GM23248 (cell line): ENCODE results near the gene TMEM63C. TPM values are rescaled to one million over a fixed set of nuclear protein-coding genes. Genes with fewer than 3 reads are reported as not detected.

ENCODE experiments used
- DNase-seq: peaks from one replicate; pipeline ENCODE4 v3.0.0-alpha.2; 2015
- H2AFZ ChIP-seq: fragments of 200-600 bp; sonication (generic); 2 replicates; pipeline ENCODE4 v1.6.1; 2016; ENCODE audit warnings: antibody characterized with exemption
- H3F3A ChIP-seq: fragments of 200-600 bp; sonication (generic); 2 replicates; pipeline ENCODE4 v1.6.1; 2016; ENCODE audit warnings: mild to moderate bottlenecking, antibody characterized with exemption, mixed run types; ENCODE audit not compliant: insufficient read depth
- H3K27ac ChIP-seq: fragments of 200-600 bp; sonication (generic); 2 replicates; pipeline ENCODE4 v1.5.1; 2016; ENCODE audit warnings: mild to moderate bottlenecking
- H3K27me3 ChIP-seq: fragments of 200-600 bp; sonication (generic); replicated peaks from 2 replicates; pipeline ENCODE4 v1.6.1; 2016; ENCODE audit warnings: mild to moderate bottlenecking; ENCODE audit not compliant: insufficient read depth
- H3K36me3 ChIP-seq: fragments of 200-600 bp; sonication (generic); 2 replicates; pipeline ENCODE4 v1.6.1; 2016; ENCODE audit warnings: low read depth, mild to moderate bottlenecking
- H3K4me1 ChIP-seq: fragments of 200-600 bp; sonication (generic); 2 replicates; pipeline ENCODE4 v1.6.1; 2016; ENCODE audit warnings: mild to moderate bottlenecking; ENCODE audit not compliant: insufficient read depth
- H3K4me2 ChIP-seq: fragments of 200-600 bp; sonication (generic); one replicate; pipeline ENCODE4 v1.6.1; 2016; ENCODE audit warnings: mild to moderate bottlenecking; ENCODE audit not compliant: unreplicated experiment
- H3K4me3 ChIP-seq: fragments of 200-600 bp; sonication (generic); 2 replicates; pipeline ENCODE4 v1.5.1; 2016; ENCODE audit warnings: mild to moderate bottlenecking
- H3K79me2 ChIP-seq: fragments of 200-600 bp; sonication (generic); 2 replicates; pipeline ENCODE4 v1.6.1; 2016; ENCODE audit warnings: mild to moderate bottlenecking; ENCODE audit not compliant: insufficient read depth
- H3K9ac ChIP-seq: fragments of 200-600 bp; sonication (generic); 2 replicates; pipeline ENCODE4 v1.6.1; 2016; ENCODE audit warnings: mild to moderate bottlenecking
- H3K9me2 ChIP-seq: fragments of 200-600 bp; sonication (generic); 2 replicates; pipeline ENCODE4 v1.6.1; 2016; ENCODE audit warnings: mixed run types, mild to moderate bottlenecking, moderate library complexity; ENCODE audit not compliant: insufficient read depth
- H3K9me3 ChIP-seq: fragments of 200-600 bp; sonication (generic); one replicate; pipeline ENCODE4 v1.6.1; 2017; ENCODE audit warnings: low read depth
- H4K20me1 ChIP-seq: fragments of 200-600 bp; sonication (generic); 2 replicates; pipeline ENCODE4 v1.6.0; 2016; ENCODE audit not compliant: insufficient read depth
- EZH2 ChIP-seq: fragments of 200-600 bp; sonication (generic); IDR thresholded peaks from 2 replicates; pipeline ENCODE4 v1.6.1; 2018; ENCODE audit warnings: antibody characterized with exemption, mild to moderate bottlenecking; ENCODE audit not compliant: insufficient read depth, poor library complexity, severe bottlenecking
- EZH2phosphoT487 ChIP-seq: fragments of 200-600 bp; sonication (generic); IDR thresholded peaks from 2 replicates; pipeline ENCODE4 v1.6.1; 2018; ENCODE audit warnings: antibody characterized with exemption, moderate library complexity, mild to moderate bottlenecking, low read depth; ENCODE audit not compliant: insufficient read depth
- WGBS, 2 experiments: methylation state at CpG; one replicate each; pipeline ENCODE4 v1.1.6; 2015 to 2017; ENCODE audit warnings: low lambda C conversion rate in 2 of 2, low coverage in 1 of 2; ENCODE audit errors: missing lambda C conversion rate in 2 of 2; 5-methylcytosine and 5-hydroxymethylcytosine counted together
- in situ Hi-C: fragments of 300-500 bp; cut with MboI; formaldehyde crosslinking; loops from 2 replicates; pipeline ENCODE4 v1.15.0; 2020
- polyA plus RNA-seq: library from polyadenylated mRNA; unstranded; fragments of >200 nt; fragmentation: Nextera tagmentation; extraction: Ambion mirVana; gene quantifications from 2 replicates; pipeline ENCODE4 v1.2.1, GENCODE V29; 2016
- total RNA-seq: library from RNA; depleted of rRNA; stranded (reverse); fragments of >200 nt; shearing (Covaris generic); gene quantifications from 2 replicates; pipeline ENCODE4 v1.2.3, GENCODE V29; 2014

TMEM63C gene
- total and polyA plus RNA-seq, 2 experiments from 2014 or later, result not detected

DNA sequence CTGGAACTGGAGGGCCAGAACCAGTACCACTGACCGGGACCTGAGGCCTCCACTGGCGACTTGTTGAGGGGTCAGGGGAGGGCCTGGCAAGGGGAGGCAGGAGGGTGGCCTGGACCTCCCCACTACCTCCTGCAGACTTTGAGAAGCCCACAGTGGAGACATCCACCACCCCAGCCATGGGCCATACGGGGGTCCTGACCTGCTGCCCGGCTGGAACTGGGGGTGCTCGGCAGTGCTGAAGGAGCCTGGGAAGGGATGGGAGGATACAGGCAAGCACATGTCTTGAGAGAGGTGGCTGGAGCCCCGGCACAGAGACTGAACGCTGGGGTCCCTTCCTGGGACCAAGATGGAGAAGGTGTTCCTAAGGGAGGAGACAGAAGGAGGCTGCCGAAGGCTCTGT is 75.1 kb downstream of the TMEM63C start:
- Histone ChIP-seq H3K9ac (no peak overlapping the region), H3K27ac (no peak overlapping the region), H3K4me2 (no peak overlapping the region), H3K4me1 (no peaks in the 10 kb centered on the region), H4K20me1 (no peaks in the 10 kb centered on the region), H2AFZ (no peak overlapping the region), H3K4me3 (no peak overlapping the region), H3K79me2 (no peaks in the 10 kb centered on the region), H3K9me2 (no peaks in the 10 kb centered on the region), H3K36me3 (no peaks in the 10 kb centered on the region), H3K9me3 (no peaks in the 10 kb centered on the region), H3K27me3 (peaks cover 8% of the 10 kb centered on the region), H3F3A (no peaks in the 10 kb centered on the region)
- in situ Hi-C loops, result no loop called here
- no peak for DNase-seq
- WGBS, 2 experiments, result 55 to 62% methylated on average over 8 of the region's 8 CpGs
- TF ChIP-seq EZH2phosphoT487 (no peak), EZH2 (no peak)

DNA sequence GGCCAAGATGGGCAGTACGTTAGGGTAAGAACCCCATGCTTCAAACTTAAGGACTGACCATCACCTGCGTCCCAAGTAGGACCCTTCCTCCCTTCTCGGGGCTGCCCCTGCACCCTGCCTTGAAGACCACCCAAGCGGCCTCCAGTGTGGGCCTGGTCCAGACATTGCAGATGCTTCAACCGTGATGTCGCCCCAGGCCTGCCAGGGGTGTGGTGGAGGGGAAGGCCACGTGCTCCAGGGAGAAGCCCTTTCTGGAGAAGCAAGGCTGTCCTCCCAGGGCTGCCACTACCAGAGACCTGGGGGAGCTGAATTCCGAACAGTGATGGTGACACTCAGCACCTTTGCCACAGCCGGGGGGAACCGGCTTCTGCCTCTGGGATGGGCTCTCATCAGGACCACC is 76.1 kb downstream of the TMEM63C start:
- no peaks in the 10 kb centered on the region for H3K9me3 ChIP-seq
- WGBS, 2 experiments, result 52 to 53% methylated on average over 10 of the region's 10 CpGs
- TF ChIP-seq EZH2 (no peak), EZH2phosphoT487 (no peak)
- H3K4me2 ChIP-seq, result no peak overlapping the region
- no peaks in the 10 kb centered on the region for H3K9me2 ChIP-seq
- H3K9ac ChIP-seq, result no peak overlapping the region
- H3F3A ChIP-seq, result no peaks in the 10 kb centered on the region
- DNase-seq, result no peak
- H3K27me3 ChIP-seq, result peaks cover 14% of the 10 kb centered on the region
- no peak overlapping the region for H3K27ac ChIP-seq
- in situ Hi-C loops, result no loop called here
- no peaks in the 10 kb centered on the region for H4K20me1 ChIP-seq
- no peaks in the 10 kb centered on the region for H3K4me1 ChIP-seq
- H3K4me3 ChIP-seq, result no peak overlapping the region
- H3K79me2 ChIP-seq, result no peaks in the 10 kb centered on the region
- no peak overlapping the region for H2AFZ ChIP-seq
- H3K36me3 ChIP-seq, result no peaks in the 10 kb centered on the region

- H3K27me3 ChIP-seq, result peaks cover 11% of the 10 kb centered on the region; the same call in 1 of the 2 replicates
- H3K27ac ChIP-seq, result no peak overlapping the region
- no peaks in the 10 kb centered on the region for H3F3A ChIP-seq
- no peak overlapping the region for H2AFZ ChIP-seq
- H3K4me2 ChIP-seq, result no peak overlapping the region
- TF ChIP-seq EZH2phosphoT487 (no peak), EZH2 (no peak)
- H3K36me3 ChIP-seq, result no peaks in the 10 kb centered on the region
- no peaks in the 10 kb centered on the region for H3K4me1 ChIP-seq
- no peak for DNase-seq
- H4K20me1 ChIP-seq, result no peaks in the 10 kb centered on the region
- H3K9me3 ChIP-seq, result no peaks in the 10 kb centered on the region
- no peaks in the 10 kb centered on the region for H3K9me2 ChIP-seq
- no peaks in the 10 kb centered on the region for H3K79me2 ChIP-seq
- 25 to 61% methylated on average over 3 to 5 of the region's 5 CpGs for WGBS, 2 experiments
- in situ Hi-C loops, result no loop called here
- H3K9ac ChIP-seq, result no peak overlapping the region
- no peak overlapping the region for H3K4me3 ChIP-seq
Measured at GRCh38 chr14:77258566-77258965, 77.0 kb downstream of the TMEM63C start.

DNA sequence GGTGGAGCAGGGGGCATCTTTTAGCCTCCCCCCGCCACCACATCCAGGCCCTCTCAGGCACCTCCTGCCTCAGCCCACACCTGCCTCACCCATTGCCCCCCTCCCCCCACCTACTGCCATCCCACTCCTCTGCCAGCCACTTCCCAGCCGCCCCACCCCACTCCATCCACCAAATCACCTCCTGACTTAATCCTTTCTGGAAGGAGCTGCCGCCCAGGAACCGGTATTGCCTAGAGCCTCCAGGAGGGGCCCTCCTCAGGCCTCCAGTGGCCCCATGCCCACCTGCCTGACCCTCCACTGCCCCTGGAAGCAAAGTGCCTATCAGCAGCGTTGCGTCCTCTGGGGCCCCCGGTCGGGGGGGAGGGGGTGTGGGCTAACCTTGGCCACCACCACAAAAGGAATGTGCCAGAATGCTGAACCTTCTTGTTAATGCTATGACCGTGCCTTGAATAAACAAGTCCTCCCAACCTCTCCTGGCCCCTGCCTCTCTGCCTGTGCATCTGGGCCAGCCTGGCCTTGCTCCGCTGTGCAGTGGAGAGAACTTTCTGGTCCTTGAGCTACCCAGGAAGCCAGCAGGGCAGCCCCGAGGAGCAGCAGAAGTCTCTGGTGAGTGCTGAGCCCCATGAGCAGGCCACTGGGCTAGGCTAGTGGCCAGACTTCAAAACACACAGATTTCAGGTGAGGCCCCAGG is 77.6 kb downstream of the TMEM63C start:
- no peaks in the 10 kb centered on the region for H3K79me2 ChIP-seq
- H3K4me2 ChIP-seq, result no peak overlapping the region
- 43 to 47% methylated on average over 8 to 11 of the region's 11 CpGs for WGBS, 2 experiments
- H3K27me3 ChIP-seq, result peaks cover 15% of the 10 kb centered on the region; the same call in 1 of the 2 replicates
- no peaks in the 10 kb centered on the region for H3K4me1 ChIP-seq
- in situ Hi-C loops, result no loop called here
- no peaks in the 10 kb centered on the region for H4K20me1 ChIP-seq
- no peaks in the 10 kb centered on the region for H3K9me3 ChIP-seq
- H3K9me2 ChIP-seq, result no peaks in the 10 kb centered on the region
- no peaks in the 10 kb centered on the region for H3K36me3 ChIP-seq
- no peak overlapping the region for H3K9ac ChIP-seq
- no peaks in the 10 kb centered on the region for H3F3A ChIP-seq
- no peak overlapping the region for H3K4me3 ChIP-seq
- no peak for DNase-seq
- no peak overlapping the region for H3K27ac ChIP-seq
- TF ChIP-seq EZH2phosphoT487, result no peak
- no peak overlapping the region for H2AFZ ChIP-seq

DNA sequence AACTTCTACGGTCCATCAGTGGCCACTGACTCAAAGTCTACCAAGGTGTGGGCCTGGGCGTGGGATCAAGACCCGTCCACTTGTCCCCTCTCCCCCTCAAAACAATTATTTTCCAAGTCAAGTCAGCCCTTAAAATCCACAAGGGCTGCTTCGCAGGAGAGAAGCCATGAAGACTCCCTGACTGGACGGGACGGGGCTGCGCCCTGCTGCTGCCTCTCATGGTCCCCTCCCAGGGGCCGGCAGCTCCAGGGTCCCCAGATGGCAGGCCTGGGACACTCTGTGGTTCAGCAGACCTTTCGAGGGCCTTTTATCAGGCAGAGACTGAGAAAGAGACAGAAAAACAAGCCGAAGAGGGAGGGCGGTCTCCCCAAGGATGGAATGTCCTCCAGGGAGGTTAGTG is 78.6 kb downstream of the TMEM63C start:
- no peak overlapping the region for H3K4me2 ChIP-seq
- H3K4me3 ChIP-seq, result no peak overlapping the region
- no peaks in the 10 kb centered on the region for H3K9me2 ChIP-seq
- no peaks in the 10 kb centered on the region for H3K9me3 ChIP-seq
- no peak overlapping the region for H3K27ac ChIP-seq
- no peaks in the 10 kb centered on the region for H3K36me3 ChIP-seq
- peaks cover 15% of the 10 kb centered on the region; the same call in 1 of the 2 replicates for H3K27me3 ChIP-seq
- H3K9ac ChIP-seq, result no peak overlapping the region
- H3K79me2 ChIP-seq, result no peaks in the 10 kb centered on the region
- H2AFZ ChIP-seq, result no peak overlapping the region
- H4K20me1 ChIP-seq, result no peaks in the 10 kb centered on the region
- no peaks in the 10 kb centered on the region for H3F3A ChIP-seq
- in situ Hi-C loops, result no loop called here
- 66 to 68% methylated on average over 11 of the region's 11 CpGs for WGBS, 2 experiments
- DNase-seq, result no peak
- H3K4me1 ChIP-seq, result no peaks in the 10 kb centered on the region
- TF ChIP-seq EZH2phosphoT487 (no peak), EZH2 (no peak)
